Uterus (tissue), 4 donors: ENCODE results near the gene NR3C2. TPM values are rescaled to one million over a fixed set of nuclear protein-coding genes. Genes with fewer than 3 reads are reported as not detected.

Source experiments
- DNase-seq, 2 donors: peaks; one replicate each; pipeline ENCODE4 v3.0.0-alpha.2; 2019 to 2020
- H3K27ac ChIP-seq, 2 donors: fragments of 200-600 bp; sonication (generic); 1 replicate in 1 of 2; 2 replicates in 1 of 2; pipeline ENCODE4 v1.5.1; 2016 to 2018
- H3K27me3 ChIP-seq, 2 donors: fragments of 200-600 bp; sonication (generic); one replicate each; pipeline ENCODE4 v1.5.1; 2018 to 2019; ENCODE audit warnings: control low read depth in 1 of 2
- H3K36me3 ChIP-seq, 2 donors: fragments of 200-600 bp; sonication (generic); one replicate each; pipeline ENCODE4 v1.5.1; 2019; ENCODE audit warnings: control low read depth in 1 of 2
- H3K4me1 ChIP-seq, 2 donors: fragments of 200-600 bp; sonication (generic); one replicate each; pipeline ENCODE4 v1.5.1; 2018 to 2019; ENCODE audit warnings: control low read depth in 1 of 2
- H3K4me3 ChIP-seq, 2 donors: fragments of 200-600 bp; sonication (generic); 1 replicate in 1 of 2; 2 replicates in 1 of 2; pipeline ENCODE4 v1.5.1; 2018 to 2019; ENCODE audit warnings: mild to moderate bottlenecking in 1 of 2
- H3K9me3 ChIP-seq, 2 donors: fragments of 200-600 bp; sonication (generic); one replicate each; pipeline ENCODE4 v1.5.1; 2019; ENCODE audit warnings: control low read depth in 1 of 2
- POLR2A ChIP-seq, 2 donors: fragments of 450-650 bp; IDR thresholded peaks; one replicate each; pipeline ENCODE4 v1.6.1; 2016; ENCODE audit warnings: antibody characterized with exemption in 2 of 2, mild to moderate bottlenecking in 1 of 2, moderate library complexity in 1 of 2
- intact Hi-C: fragments of 100-400 bp; cut with DNase I; formaldehyde crosslinking; loops from one replicate; pipeline ENCODE4 v1.15.1; 2023; ENCODE audit warnings: low total_unique reads
- total RNA-seq, 4 donors: library from RNA; depleted of rRNA in 3 of 4; stranded (reverse); fragments of >200 nt in 3 of 4; gene quantifications; one replicate each; pipeline versions ENCODE4 v1.1.0 to v1.2.4, GENCODE V29; 2014 to 2023
- TF ChIP-seq, protein P1 (sequence below), 4 experiments: fragments of 200-600 bp in 2 of 4; fragments of 450-650 bp in 2 of 4; sonication (generic) in 2 of 4; IDR thresholded peaks; one replicate each; pipeline ENCODE4 v1.5.1; 2016 to 2019; ENCODE audit warnings: antibody characterized with exemption in 4 of 4, mild to moderate bottlenecking in 2 of 4, moderate library complexity in 1 of 4
- donor health status: DM: yes; HTN: yes; CAD: no.

NR3C2 gene
- total RNA-seq, 4 donors from 2014 or later, result 10.0 to 46.7 (median 12.5) TPM

- no peak for DNase-seq
- intact Hi-C loops, result no loop called here
- no peaks in the 10 kb centered on the region for H3K27me3 ChIP-seq
Observed at GRCh38 chr4:148454835-148455234, 12.6 kb upstream of the NR3C2 start.

GRCh38 chr4:148453833-148454232 lies 11.6 kb upstream of the NR3C2 start:
- no peaks in the 10 kb centered on the region for H3K4me1 ChIP-seq
- H3K36me3 ChIP-seq, result no peaks in the 10 kb centered on the region
- no peaks in the 10 kb centered on the region for H3K27me3 ChIP-seq
- H3K27ac ChIP-seq, result no peak overlapping the region
- intact Hi-C loops, result no loop called here
- H3K4me3 ChIP-seq, result no peak overlapping the region
- no peak for TF ChIP-seq POLR2A (IDR thresholded peaks at IDR 0.05)
- TF ChIP-seq, protein P1, sequence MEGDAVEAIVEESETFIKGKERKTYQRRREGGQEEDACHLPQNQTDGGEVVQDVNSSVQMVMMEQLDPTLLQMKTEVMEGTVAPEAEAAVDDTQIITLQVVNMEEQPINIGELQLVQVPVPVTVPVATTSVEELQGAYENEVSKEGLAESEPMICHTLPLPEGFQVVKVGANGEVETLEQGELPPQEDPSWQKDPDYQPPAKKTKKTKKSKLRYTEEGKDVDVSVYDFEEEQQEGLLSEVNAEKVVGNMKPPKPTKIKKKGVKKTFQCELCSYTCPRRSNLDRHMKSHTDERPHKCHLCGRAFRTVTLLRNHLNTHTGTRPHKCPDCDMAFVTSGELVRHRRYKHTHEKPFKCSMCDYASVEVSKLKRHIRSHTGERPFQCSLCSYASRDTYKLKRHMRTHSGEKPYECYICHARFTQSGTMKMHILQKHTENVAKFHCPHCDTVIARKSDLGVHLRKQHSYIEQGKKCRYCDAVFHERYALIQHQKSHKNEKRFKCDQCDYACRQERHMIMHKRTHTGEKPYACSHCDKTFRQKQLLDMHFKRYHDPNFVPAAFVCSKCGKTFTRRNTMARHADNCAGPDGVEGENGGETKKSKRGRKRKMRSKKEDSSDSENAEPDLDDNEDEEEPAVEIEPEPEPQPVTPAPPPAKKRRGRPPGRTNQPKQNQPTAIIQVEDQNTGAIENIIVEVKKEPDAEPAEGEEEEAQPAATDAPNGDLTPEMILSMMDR (IDR thresholded peaks at IDR 0.05), result no peak
- DNase-seq, result no peak
- no peaks in the 10 kb centered on the region for H3K9me3 ChIP-seq

More at GRCh38 chr4:148454835-148455234, 12.6 kb upstream of the NR3C2 start:
- H3K4me1 ChIP-seq, result no peaks in the 10 kb centered on the region
- H3K27ac ChIP-seq, result no peak overlapping the region
- H3K36me3 ChIP-seq, result no peaks in the 10 kb centered on the region
- TF ChIP-seq POLR2A (IDR thresholded peaks at IDR 0.05), result no peak
- TF ChIP-seq, protein P1 (IDR thresholded peaks at IDR 0.05), result no peak
- no peak overlapping the region for H3K4me3 ChIP-seq
- no peaks in the 10 kb centered on the region for H3K9me3 ChIP-seq

DNA sequence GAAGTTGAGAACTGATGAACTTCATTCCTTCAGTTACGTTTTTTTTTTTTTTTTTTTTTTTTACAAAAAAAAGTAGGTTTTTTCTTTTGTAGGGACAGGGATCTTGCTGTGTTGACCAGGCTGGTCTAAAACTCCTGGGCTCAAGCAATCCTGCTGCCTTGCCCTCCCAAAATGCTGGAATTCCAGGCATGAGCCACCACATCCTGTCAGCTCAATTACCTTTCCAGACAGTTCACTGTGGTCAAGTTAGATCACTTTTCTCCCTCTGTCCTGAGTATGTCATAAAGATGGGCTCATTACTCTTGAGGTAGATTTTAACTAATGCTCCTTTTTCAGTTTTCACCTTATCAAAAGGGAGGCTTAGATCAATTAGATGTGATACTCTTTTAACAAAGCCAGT lies 10.8 kb upstream of the NR3C2 start:
- Histone ChIP-seq H3K27ac (no peak overlapping the region), H3K27me3 (no peaks in the 10 kb centered on the region), H3K9me3 (no peaks in the 10 kb centered on the region), H3K4me1 (no peaks in the 10 kb centered on the region), H3K4me3 (no peak overlapping the region), H3K36me3 (no peaks in the 10 kb centered on the region)
- no peak for DNase-seq
- intact Hi-C loops, result no loop called here
- TF ChIP-seq, protein P1 (IDR thresholded peaks at IDR 0.05), result no peak
- no peak for TF ChIP-seq POLR2A (IDR thresholded peaks at IDR 0.05)

GRCh38 chr4:148449921-148450320 lies 7.7 kb upstream of the NR3C2 start:
- H3K9me3 ChIP-seq, result no peaks in the 10 kb centered on the region
- no peaks in the 10 kb centered on the region for H3K4me1 ChIP-seq
- no peaks in the 10 kb centered on the region for H3K27me3 ChIP-seq
- H3K4me3 ChIP-seq, result no peak overlapping the region
- TF ChIP-seq, protein P1 (IDR thresholded peaks at IDR 0.05), result no peak
- DNase-seq, result no peak
- intact Hi-C loops, result no loop called here
- H3K36me3 ChIP-seq, result no peaks in the 10 kb centered on the region
- no peak overlapping the region for H3K27ac ChIP-seq

DNA sequence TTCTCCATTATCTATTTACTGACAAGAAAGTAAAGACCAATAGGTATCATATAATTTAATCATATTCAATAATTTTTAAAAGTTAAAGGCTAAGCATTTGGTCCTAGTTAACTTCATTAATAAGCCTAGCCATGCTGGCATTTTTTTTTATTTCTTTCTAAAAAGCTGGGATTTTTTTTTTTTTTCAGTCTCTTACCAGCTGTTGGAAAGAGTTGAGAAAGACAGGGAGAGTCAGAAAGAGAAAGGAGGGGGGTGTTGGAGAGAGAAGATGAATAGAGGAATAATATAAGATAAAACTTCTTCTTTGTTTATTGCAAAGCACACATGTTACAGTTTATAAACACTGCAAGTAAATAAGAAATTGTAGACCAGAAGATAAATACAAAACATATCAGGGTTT lies 5.9 kb upstream of the NR3C2 start:
- Histone ChIP-seq H3K27me3 (no peaks in the 10 kb centered on the region), H3K4me1 (no peaks in the 10 kb centered on the region), H3K27ac (no peak overlapping the region), H3K36me3 (no peaks in the 10 kb centered on the region), H3K4me3 (no peak overlapping the region), H3K9me3 (no peaks in the 10 kb centered on the region)
- DNase-seq, result no peak
- TF ChIP-seq, protein P1 (IDR thresholded peaks at IDR 0.05), result no peak
- TF ChIP-seq POLR2A (IDR thresholded peaks at IDR 0.05), result no peak
- intact Hi-C loops, result no loop called here
